Measurements from ENCODE around the gene PLEKHB1.
A peak's percentile ranks its signal among the peaks of the same experiment; 100 is the strongest.
"Not testable (repeated sequence)": the region's sequence is repeated elsewhere in the genome, so short reads cannot be mapped to it uniquely, and the experiment has no call there.

Gene PLEKHB1

DNA sequence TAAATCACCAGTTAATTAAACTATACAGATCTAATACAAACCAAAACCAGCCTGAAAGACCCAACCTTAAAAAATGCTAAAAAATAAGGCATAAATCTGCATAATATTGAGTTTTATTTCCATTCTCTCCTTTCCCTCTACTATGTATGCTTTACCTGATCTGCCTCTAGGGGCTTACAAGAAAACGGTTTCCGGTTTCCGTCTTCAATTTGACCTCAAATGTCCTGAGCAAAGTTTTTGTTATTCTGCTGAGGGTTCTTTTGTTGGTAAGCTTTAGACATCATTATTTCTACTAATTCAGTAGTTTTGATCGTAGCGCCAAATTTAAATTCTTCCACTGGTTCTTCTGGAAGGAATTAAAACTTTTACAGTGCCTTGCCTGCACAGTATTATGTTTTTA, 30.2 kb downstream of the PLEKHB1 start:
- not testable (repeated sequence) for H3K27ac ChIP-seq
- peak; percentile 41 for TF ChIP-seq CTCF (conservative IDR thresholded peaks at IDR 0.05)

DNA sequence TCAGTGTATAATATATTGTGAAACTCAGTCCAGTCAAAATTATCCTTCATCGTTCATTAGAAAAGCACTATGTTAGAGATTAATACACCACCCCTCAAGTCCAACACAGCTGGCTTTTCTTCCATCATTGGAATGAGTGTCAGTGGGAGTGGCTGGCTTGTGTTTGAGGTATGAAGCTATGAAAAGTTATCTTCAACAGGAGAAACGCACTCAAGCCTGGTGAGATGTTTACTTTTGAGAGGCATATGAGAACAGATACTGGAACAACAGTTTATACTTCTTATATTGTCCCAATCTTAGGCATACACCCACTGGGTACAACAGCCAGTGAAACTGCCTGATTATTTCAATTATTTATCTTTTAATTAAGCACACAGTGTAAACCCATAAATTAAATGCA, 34.3 kb downstream of the PLEKHB1 start:
- H3K27ac ChIP-seq, result peak overlapping the region; percentile 31; the same call in 1 of the 2 replicates
- TF ChIP-seq ZFX (IDR thresholded peaks at IDR 0.05), result no peak
- TF ChIP-seq CTCF (conservative IDR thresholded peaks at IDR 0.05), result no peak

GRCh38 chr11:73693899-73694525, 47.6 kb downstream of the PLEKHB1 start:
- no peak overlapping the region for H3K27ac ChIP-seq
- TF ChIP-seq ZFX (IDR thresholded peaks at IDR 0.05) (no peak), CTCF (conservative IDR thresholded peaks at IDR 0.05) (no peak)

DNA sequence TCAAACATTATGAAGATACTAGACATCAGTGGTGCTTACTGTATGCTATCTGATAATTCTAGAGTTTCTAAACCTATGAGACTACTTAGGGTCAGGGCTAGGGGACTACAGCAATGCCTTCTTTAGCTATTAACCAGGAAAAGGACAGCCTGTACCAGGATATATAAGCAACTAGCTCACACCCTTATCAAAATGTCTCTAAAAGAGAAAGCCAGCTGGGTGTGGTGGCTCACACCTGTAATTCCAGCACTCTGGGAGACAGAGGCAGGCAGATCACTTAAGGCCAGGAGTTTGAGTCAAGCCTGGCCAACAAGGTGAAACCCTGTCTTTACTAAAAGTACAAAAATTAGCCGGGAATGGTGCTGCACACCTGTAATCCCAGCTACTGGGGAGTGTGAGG, 58.7 kb downstream of the PLEKHB1 start:
- no peak overlapping the region for H3K27ac ChIP-seq
- TF ChIP-seq ZFX (IDR thresholded peaks at IDR 0.05) (no peak), CTCF (conservative IDR thresholded peaks at IDR 0.05) (no peak)

- TF ChIP-seq ZFX (IDR thresholded peaks at IDR 0.05) (no peak), CTCF (conservative IDR thresholded peaks at IDR 0.05) (no peak)
These were observed 64.6 kb downstream of the PLEKHB1 start for GRCh38 chr11:73710964-73711363.

More at GRCh38 chr11:73710964-73711363, 64.6 kb downstream of the PLEKHB1 start:
- H3K27ac ChIP-seq, result no peak overlapping the region
